ENCODE results near the gene HSPA4L. TPM values are rescaled to one million over a fixed set of nuclear protein-coding genes. Genes with fewer than 3 reads are reported as not detected.

Gene HSPA4L
- total and polyA plus RNA-seq, 2 experiments from 2014 or later = 3.5 to 4.2 TPM

DNA sequence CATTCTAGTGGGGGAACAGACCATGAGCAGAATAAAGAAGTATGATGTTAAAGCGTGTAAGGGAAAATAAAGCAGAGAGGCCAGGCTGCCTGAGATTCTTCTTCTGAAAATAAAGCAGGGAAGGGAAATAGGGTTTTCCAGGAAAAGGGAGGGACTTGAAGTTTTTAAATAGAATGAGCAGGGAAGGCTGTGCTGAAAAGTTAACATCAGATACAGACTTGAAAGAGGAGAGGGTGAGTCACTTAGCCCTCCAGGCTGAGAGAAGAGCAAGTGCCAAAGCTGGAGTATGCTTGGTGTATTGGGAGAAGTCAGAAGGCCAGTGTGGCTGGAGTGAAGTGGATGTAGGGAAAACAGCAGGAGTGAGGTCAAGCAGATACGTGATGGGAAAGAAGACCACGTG, 88.6 kb downstream of the HSPA4L start:
- H3K4me3 ChIP-seq = no peak overlapping the region
- peaks cover 5% of the 10 kb centered on the region; the same call in 1 of the 2 replicates for H3K79me2 ChIP-seq (replicated peaks; ENCODE audit: insufficient read depth)
- TF ChIP-seq NANOG (IDR thresholded peaks at IDR 0.05; ENCODE audit: borderline replicate concordance) (no peak), ZNF462 (CRISPR knock-in tag; IDR thresholded peaks at IDR 0.05) (no peak), ZNF114 (CRISPR knock-in tag; IDR thresholded peaks at IDR 0.05) (no peak), JUNB (IDR thresholded peaks at IDR 0.05; ENCODE audit: unreplicated experiment) (no peak), EZH2phosphoT487 (IDR thresholded peaks at IDR 0.05; ENCODE audit: unreplicated experiment) (no peak), CREB1 (CRISPR knock-in tag; IDR thresholded peaks at IDR 0.05; ENCODE audit: low read depth) (no peak), STAT1 (IDR thresholded peaks at IDR 0.05; ENCODE audit: unreplicated experiment) (no peak), EZH2 (IDR thresholded peaks at IDR 0.05; ENCODE audit: low read depth, unreplicated experiment) (no peak), POLR2AphosphoS5 (IDR thresholded peaks at IDR 0.05; ENCODE audit: low read depth) (no peak)
- TF ChIP-seq, protein P1, sequence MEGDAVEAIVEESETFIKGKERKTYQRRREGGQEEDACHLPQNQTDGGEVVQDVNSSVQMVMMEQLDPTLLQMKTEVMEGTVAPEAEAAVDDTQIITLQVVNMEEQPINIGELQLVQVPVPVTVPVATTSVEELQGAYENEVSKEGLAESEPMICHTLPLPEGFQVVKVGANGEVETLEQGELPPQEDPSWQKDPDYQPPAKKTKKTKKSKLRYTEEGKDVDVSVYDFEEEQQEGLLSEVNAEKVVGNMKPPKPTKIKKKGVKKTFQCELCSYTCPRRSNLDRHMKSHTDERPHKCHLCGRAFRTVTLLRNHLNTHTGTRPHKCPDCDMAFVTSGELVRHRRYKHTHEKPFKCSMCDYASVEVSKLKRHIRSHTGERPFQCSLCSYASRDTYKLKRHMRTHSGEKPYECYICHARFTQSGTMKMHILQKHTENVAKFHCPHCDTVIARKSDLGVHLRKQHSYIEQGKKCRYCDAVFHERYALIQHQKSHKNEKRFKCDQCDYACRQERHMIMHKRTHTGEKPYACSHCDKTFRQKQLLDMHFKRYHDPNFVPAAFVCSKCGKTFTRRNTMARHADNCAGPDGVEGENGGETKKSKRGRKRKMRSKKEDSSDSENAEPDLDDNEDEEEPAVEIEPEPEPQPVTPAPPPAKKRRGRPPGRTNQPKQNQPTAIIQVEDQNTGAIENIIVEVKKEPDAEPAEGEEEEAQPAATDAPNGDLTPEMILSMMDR (conservative IDR thresholded peaks at IDR 0.05; ENCODE audit: low read depth in 2 of 2) = no peak
- TF ChIP-seq, protein P2, sequence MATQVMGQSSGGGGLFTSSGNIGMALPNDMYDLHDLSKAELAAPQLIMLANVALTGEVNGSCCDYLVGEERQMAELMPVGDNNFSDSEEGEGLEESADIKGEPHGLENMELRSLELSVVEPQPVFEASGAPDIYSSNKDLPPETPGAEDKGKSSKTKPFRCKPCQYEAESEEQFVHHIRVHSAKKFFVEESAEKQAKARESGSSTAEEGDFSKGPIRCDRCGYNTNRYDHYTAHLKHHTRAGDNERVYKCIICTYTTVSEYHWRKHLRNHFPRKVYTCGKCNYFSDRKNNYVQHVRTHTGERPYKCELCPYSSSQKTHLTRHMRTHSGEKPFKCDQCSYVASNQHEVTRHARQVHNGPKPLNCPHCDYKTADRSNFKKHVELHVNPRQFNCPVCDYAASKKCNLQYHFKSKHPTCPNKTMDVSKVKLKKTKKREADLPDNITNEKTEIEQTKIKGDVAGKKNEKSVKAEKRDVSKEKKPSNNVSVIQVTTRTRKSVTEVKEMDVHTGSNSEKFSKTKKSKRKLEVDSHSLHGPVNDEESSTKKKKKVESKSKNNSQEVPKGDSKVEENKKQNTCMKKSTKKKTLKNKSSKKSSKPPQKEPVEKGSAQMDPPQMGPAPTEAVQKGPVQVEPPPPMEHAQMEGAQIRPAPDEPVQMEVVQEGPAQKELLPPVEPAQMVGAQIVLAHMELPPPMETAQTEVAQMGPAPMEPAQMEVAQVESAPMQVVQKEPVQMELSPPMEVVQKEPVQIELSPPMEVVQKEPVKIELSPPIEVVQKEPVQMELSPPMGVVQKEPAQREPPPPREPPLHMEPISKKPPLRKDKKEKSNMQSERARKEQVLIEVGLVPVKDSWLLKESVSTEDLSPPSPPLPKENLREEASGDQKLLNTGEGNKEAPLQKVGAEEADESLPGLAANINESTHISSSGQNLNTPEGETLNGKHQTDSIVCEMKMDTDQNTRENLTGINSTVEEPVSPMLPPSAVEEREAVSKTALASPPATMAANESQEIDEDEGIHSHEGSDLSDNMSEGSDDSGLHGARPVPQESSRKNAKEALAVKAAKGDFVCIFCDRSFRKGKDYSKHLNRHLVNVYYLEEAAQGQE (IDR thresholded peaks at IDR 0.05; ENCODE audit: unreplicated experiment) = no peak
- H3K4me3 Mint-ChIP-seq = no peak overlapping the region
- H3K9me3 Mint-ChIP-seq = no peaks in the 10 kb centered on the region
- peaks cover 4% of the 10 kb centered on the region; the same call in 2 of the 3 replicates for H3K4me1 Mint-ChIP-seq
- H3K36me3 ChIP-seq (ENCODE audit: insufficient read depth) = no peaks in the 10 kb centered on the region
- no peaks in the 10 kb centered on the region for H3F3A ChIP-seq (replicated peaks; ENCODE audit: low read depth)
- no peak for ATAC-seq
- H2AFZ ChIP-seq = no peak overlapping the region
- H3K9me2 ChIP-seq (ENCODE audit: insufficient read depth) = no peaks in the 10 kb centered on the region
- H3K4me2 ChIP-seq = no peak overlapping the region
- H3K4me1 ChIP-seq (ENCODE audit: insufficient read depth) = no peaks in the 10 kb centered on the region
- DNase-seq (ENCODE audit: low spot score) = no peak
- H3K36me3 Mint-ChIP-seq (ENCODE audit: low read depth) = peaks cover 8% of the 10 kb centered on the region; the same call in 1 of the 3 replicates
- H3K27me3 Mint-ChIP-seq (ENCODE audit: insufficient read depth, low read depth, poor library complexity) = no peaks in the 10 kb centered on the region
- H3K27me3 ChIP-seq (ENCODE audit: insufficient read depth) = no peaks in the 10 kb centered on the region
- H3K27ac ChIP-seq (ENCODE audit: low read depth) = no peak overlapping the region
- no peaks in the 10 kb centered on the region for H4K20me1 ChIP-seq (replicated peaks; ENCODE audit: insufficient read depth)
- peak overlapping the region; percentile 45; the same call in 1 of the 2 replicates for H3K27ac Mint-ChIP-seq

Measured in GM23338 (cell line).